GM12875 (cell line): Measurements from ENCODE around the gene C4orf54.

Experiments
- H3K4me3 ChIP-seq: one replicate; pipeline ENCODE4 v1.5.1; 2011; ENCODE audit warnings: low read depth, low read length, control low read depth
- TF ChIP-seq, protein P1 (sequence below): IDR thresholded peaks from 2 replicates; pipeline ENCODE4 v1.5.1; 2011; ENCODE audit warnings: low read depth, mild to moderate bottlenecking, control low read depth, inconsistent platforms, low read length, moderate library complexity, borderline replicate concordance; ENCODE audit not compliant: insufficient read depth

The C4orf54 gene

DNA sequence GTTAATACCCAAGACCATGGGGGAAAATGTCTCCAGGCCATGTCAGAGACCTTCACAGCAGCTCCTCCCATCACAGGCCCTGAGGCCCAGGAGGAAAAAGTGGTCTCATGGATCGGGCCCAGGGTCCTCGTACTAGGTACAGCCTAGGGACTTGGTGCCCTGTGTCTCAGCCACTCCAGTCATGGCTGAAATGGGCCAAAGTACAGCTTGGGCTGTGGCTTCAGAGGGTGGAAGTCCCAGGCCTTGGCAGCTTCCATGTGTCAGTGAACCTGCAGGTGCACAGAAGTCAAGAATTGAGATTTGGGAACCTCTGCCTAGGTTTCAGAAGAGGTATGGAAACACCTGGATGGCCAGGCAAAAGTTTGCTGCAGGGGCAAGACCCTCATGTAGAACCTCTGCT, 27.6 kb upstream of the C4orf54 start:
- TF ChIP-seq, protein P1, sequence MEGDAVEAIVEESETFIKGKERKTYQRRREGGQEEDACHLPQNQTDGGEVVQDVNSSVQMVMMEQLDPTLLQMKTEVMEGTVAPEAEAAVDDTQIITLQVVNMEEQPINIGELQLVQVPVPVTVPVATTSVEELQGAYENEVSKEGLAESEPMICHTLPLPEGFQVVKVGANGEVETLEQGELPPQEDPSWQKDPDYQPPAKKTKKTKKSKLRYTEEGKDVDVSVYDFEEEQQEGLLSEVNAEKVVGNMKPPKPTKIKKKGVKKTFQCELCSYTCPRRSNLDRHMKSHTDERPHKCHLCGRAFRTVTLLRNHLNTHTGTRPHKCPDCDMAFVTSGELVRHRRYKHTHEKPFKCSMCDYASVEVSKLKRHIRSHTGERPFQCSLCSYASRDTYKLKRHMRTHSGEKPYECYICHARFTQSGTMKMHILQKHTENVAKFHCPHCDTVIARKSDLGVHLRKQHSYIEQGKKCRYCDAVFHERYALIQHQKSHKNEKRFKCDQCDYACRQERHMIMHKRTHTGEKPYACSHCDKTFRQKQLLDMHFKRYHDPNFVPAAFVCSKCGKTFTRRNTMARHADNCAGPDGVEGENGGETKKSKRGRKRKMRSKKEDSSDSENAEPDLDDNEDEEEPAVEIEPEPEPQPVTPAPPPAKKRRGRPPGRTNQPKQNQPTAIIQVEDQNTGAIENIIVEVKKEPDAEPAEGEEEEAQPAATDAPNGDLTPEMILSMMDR: no peak
- H3K4me3 ChIP-seq: no peak overlapping the region

DNA sequence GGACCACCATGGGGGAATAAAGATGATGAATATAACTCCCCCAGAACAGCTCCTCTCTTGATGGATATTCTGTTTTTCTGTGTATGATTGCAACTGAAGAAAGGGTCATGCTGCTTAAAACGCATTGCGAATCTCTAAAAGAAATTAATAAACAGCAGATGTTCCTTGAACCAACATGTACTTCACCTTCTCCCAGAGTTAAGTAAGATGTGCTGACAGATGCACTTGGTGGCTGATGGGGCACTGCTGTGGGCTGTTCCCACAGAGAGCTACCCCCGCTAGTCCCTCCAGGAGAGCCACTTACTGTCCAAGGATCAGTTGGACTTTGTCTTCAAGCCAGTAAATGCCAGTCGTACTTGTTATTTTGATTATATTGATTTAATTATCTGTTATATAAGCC, 26.3 kb upstream of the C4orf54 start:
- no peak overlapping the region for H3K4me3 ChIP-seq
- TF ChIP-seq, protein P1: no peak

DNA sequence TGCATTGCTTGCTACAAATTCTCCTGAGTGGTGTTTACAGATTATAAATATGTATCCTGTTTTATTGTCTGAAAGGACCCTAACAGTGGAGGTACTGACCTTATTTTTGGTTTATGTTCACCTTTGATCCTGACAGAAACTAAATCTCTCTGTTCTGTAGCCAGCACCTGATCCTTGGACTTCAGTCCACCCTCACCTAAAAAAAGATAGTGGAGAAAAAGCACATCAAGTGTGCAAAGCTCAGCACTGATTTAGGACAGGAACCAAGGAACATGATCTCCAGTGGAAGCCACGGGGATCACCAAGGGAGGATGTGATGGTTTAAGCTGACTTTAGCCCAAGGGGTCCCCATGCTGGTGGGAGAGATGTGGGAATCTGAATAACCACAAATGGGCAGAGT, 22.3 kb upstream of the C4orf54 start:
- H3K4me3 ChIP-seq: no peak overlapping the region
- TF ChIP-seq, protein P1: no peak

DNA sequence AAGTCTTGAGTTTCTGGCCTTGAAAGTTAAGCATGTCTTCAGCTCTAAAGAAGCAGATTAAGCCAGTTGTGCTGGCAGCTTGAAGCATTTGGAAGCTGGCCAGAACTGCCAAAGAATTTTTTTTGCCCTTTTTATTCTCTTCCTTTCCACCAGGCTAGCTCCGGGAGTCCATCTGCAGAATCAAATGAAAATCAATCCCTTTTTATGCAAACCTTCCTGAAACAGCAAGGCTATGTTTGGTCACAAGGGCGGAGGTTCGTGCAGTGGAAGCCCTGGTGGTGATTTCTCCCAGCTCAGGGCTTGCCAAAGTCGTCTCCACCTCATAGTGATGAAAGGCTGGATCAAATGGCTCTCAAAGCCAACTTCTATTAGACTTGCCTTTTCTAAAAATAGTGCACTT, 21.6 kb upstream of the C4orf54 start:
- TF ChIP-seq, protein P1: no peak
- H3K4me3 ChIP-seq: no peak overlapping the region

DNA sequence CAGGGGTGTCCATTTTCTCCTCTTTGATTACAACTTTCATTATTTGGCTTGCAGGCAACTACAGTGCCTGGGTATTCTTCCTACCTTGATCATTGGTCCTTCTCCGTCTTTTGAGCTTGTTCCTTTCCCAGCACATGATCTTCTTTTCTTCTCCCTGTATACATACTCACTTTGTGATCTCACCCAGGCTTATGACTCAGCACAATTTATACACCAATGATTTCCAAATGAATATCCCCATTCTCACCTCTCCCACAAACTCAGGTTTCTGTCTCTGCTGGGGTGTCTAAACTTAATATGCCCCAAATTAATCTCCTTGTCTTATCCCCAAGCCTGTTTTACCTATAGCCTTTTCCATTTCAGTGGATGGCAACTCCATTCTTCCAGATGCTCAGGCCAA, 19.5 kb upstream of the C4orf54 start:
- TF ChIP-seq, protein P1: no peak
- H3K4me3 ChIP-seq: no peak overlapping the region

DNA sequence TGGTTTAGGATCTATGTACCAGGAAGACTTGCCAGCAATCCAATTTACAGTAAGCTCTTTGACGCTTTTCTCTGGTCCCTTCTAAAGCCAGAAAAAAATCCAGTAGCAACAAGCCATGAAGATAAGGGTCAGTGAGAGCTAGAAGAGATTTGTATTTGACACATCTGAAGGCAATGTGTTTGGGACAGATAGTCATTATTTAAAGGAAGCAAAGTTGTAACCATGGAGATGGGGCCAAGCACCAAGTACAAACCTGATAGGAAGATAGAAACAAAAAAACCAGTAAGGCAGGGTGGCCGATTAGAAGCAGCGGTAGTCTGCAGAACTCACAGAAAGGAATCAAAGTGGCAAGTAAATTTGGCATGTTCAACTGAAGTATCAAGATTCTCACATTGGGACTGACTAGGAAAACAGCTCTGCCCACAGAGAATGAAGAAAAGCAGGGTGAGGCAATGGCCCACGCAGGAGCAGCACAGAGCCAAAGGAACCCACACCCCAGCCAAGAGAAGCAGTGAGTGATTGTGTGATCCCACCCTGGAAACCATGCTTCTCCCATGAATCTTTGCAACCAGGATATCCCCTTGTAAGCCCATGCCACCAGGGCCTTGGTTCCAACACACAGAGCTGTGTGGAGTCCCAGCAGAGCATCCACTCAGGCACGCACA, 12.9 kb upstream of the C4orf54 start:
- TF ChIP-seq, protein P1: no peak

DNA sequence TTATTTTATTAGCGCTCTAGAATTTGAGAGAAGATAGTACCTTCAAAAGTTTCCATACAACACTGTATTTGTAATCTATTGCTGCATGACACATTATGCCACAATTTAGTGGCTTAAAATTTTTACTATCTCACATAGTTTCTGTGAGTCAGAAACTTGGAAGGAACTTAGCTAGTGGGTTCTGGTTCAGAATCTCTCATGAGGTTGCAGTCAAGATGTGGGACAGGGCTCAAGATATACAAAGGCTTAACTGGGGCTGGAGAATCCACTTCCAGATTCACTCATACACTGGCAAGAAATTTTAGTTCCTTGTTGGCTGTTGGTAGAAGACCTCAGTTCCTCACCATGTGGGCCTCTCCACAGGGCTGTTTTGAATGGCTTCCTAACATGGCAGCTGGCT, 11.5 kb upstream of the C4orf54 start:
- TF ChIP-seq, protein P1: no peak
- H3K4me3 ChIP-seq: no peak overlapping the region

More for the DNA sequence above, 12.9 kb upstream of the C4orf54 start:
- H3K4me3 ChIP-seq: no peak overlapping the region
